ENCODE measurements around the gene CCBE1.

CCBE1 gene

GRCh38 chr18:59610546-59611140, 86.6 kb downstream of the CCBE1 start:
- DNase-seq: no peak

GRCh38 chr18:59609654-59610053, 87.6 kb downstream of the CCBE1 start:
- no peak for DNase-seq

GRCh38 chr18:59607471-59607870, 89.8 kb downstream of the CCBE1 start:
- no peak for DNase-seq

- no peak for DNase-seq
These were observed 90.2 kb downstream of the CCBE1 start for GRCh38 chr18:59607078-59607379.

- DNase-seq: no peak
These were observed 90.8 kb downstream of the CCBE1 start for GRCh38 chr18:59606193-59607077.

GRCh38 chr18:59605633-59606192, 91.5 kb downstream of the CCBE1 start:
- DNase-seq: no peak

- DNase-seq: no peak
These were observed 92.3 kb downstream of the CCBE1 start for GRCh38 chr18:59604877-59605276.

GRCh38 chr18:59597049-59597448, 100.2 kb downstream of the CCBE1 start:
- no peak for DNase-seq

- no peak for DNase-seq
These were observed 103.9 kb downstream of the CCBE1 start for GRCh38 chr18:59593291-59593717.

- no peak for DNase-seq
These were observed 104.6 kb downstream of the CCBE1 start for GRCh38 chr18:59592624-59593023.

GRCh38 chr18:59582395-59582794, 114.8 kb downstream of the CCBE1 start:
- no peak for DNase-seq

GRCh38 chr18:59579509-59579908, 117.7 kb downstream of the CCBE1 start:
- DNase-seq: no peak

GRCh38 chr18:59577386-59577655, 119.9 kb downstream of the CCBE1 start:
- DNase-seq: no peak

- DNase-seq: no peak
These were observed 120.5 kb downstream of the CCBE1 start for GRCh38 chr18:59576541-59577385.

- DNase-seq: no peak
These were observed 121.2 kb downstream of the CCBE1 start for GRCh38 chr18:59575995-59576394.

- DNase-seq: no peak
These were observed 123.3 kb downstream of the CCBE1 start for GRCh38 chr18:59573962-59574361.

GRCh38 chr18:59571902-59572301, 125.3 kb downstream of the CCBE1 start:
- DNase-seq: no peak

- DNase-seq: no peak
These were observed 126.4 kb downstream of the CCBE1 start for GRCh38 chr18:59570796-59571195.

- DNase-seq: no peak
These were observed 127.0 kb downstream of the CCBE1 start for GRCh38 chr18:59570101-59570775.

- DNase-seq: no peak
These were observed 127.8 kb downstream of the CCBE1 start for GRCh38 chr18:59569390-59569791.

GRCh38 chr18:59567431-59567830, 129.8 kb downstream of the CCBE1 start:
- no peak for DNase-seq

- DNase-seq: no peak
These were observed 130.7 kb downstream of the CCBE1 start for GRCh38 chr18:59566533-59566971.

GRCh38 chr18:59565957-59566356, 131.3 kb downstream of the CCBE1 start:
- DNase-seq: no peak
